K562 (cell line): Measurements from ENCODE around the gene ARHGAP10. TPM values are rescaled to one million over a fixed set of nuclear protein-coding genes. Genes with fewer than 3 reads are reported as not detected.

Experiments
- ATAC-seq: fragments of 200-7000 bp; cut with Tn5 transposase; 3 replicates; pipeline ENCODE4 v1.9.1; 2020; ENCODE audit warnings: moderate library complexity
- BruUV-seq: library from RNA; stranded (reverse); fragments of 400-500 nt; replicated peaks from 2 replicates; lab custom pipeline; 2021; lab: Mats Ljungman, UMichigan
- CTCF ChIA-PET: fragments of 300-600 bp; formaldehyde crosslinking; extraction: SDS; loops from one replicate; lab custom pipeline; 2021; ENCODE audit warnings: low intra/inter-chr PET ratio; lab: Yijun Ruan, JAX
- POLR2A ChIA-PET: fragments of 300-600, 350-650 bp; sonication (Branson Sonifier 250); formaldehyde crosslinking; extraction: SDS; loops from one replicate; lab custom pipeline; 2021; ENCODE audit warnings: antibody characterized with exemption, inconsistent platforms; lab: Yijun Ruan, JAX
- DNase-seq, 4 experiments: peaks; one replicate each; pipeline versions ENCODE4 v3.0.0 to v3.0.0-alpha.2; 2011 to 2018; ENCODE audit warnings: low spot score in 3 of 4, mixed read lengths in 3 of 4; ENCODE audit errors: extremely low read depth in 1 of 4
- FAIRE-seq: peaks from 2 replicates; lab custom pipeline; 2011; peaks lifted over from hg19 to GRCh38; lab: Jason Lieb, UNC
- H2AFZ ChIP-seq: 2 replicates; pipeline ENCODE4 v1.6.0; 2011; ENCODE audit warnings: low read depth, low read length, control low read depth, inconsistent platforms
- H3K27ac ChIP-seq: fragments of 200-600 bp; 3 replicates; pipeline ENCODE4 v1.8.0; 2011; ENCODE audit warnings: low read depth, mild to moderate bottlenecking, control low read depth, inconsistent platforms, low read length, moderate library complexity, mixed read lengths; ENCODE audit errors: extremely low read depth
- H3K27me3 ChIP-seq, 2 experiments: fragments of 300-600 bp in 1 of 2; 2 replicates in 1 of 2; 3 replicates in 1 of 2; pipeline versions ENCODE4 v1.6.0 to v1.8.0; 2011; ENCODE audit warnings: inconsistent platforms in 2 of 2, low read length in 2 of 2, mild to moderate bottlenecking in 1 of 2, mixed read lengths in 1 of 2, moderate library complexity in 1 of 2; ENCODE audit not compliant: control insufficient read depth in 2 of 2, insufficient read depth in 2 of 2
- H3K36me3 ChIP-seq: fragments of 300-600 bp; 3 replicates; pipeline ENCODE4 v1.8.0; 2011; ENCODE audit warnings: mild to moderate bottlenecking, low read length, inconsistent platforms; ENCODE audit not compliant: control insufficient read depth, insufficient read depth
- H3K4me1 ChIP-seq, 2 experiments: fragments of 200-600 bp in 1 of 2; replicated peaks in 1 of 2; 2 replicates in 1 of 2; 3 replicates in 1 of 2; pipeline versions ENCODE4 v1.5.1 to v1.8.0; 2011; ENCODE audit warnings: inconsistent platforms in 2 of 2, low read length in 2 of 2, mild to moderate bottlenecking in 1 of 2, mixed read lengths in 1 of 2, moderate library complexity in 1 of 2; ENCODE audit not compliant: control insufficient read depth in 2 of 2, insufficient read depth in 2 of 2
- H3K4me2 ChIP-seq: 2 replicates; pipeline ENCODE4 v1.6.1; 2011; ENCODE audit warnings: low read length, control low read depth, inconsistent platforms, mixed read lengths; ENCODE audit not compliant: insufficient read depth
- H3K4me3 ChIP-seq: fragments of 200-600 bp; sonication (generic), shearing (Covaris generic); 2 replicates; pipeline ENCODE4 v1.5.1; 2016; ENCODE audit warnings: control low read depth, inconsistent platforms
- H3K79me2 ChIP-seq: fragments of 200-600 bp; 3 replicates; pipeline ENCODE4 v1.8.0; 2011; ENCODE audit warnings: low read length, inconsistent platforms; ENCODE audit not compliant: control insufficient read depth, insufficient read depth
- H3K9ac ChIP-seq, 2 experiments: 2 replicates each; pipeline versions ENCODE4 v1.6.0 to v1.6.1; 2011; ENCODE audit warnings: low read depth in 2 of 2, low read length in 2 of 2, control low read depth in 1 of 2, inconsistent platforms in 1 of 2, mild to moderate bottlenecking in 1 of 2, mixed read lengths in 1 of 2; ENCODE audit not compliant: insufficient read depth in 1 of 2
- H3K9me1 ChIP-seq: one replicate; pipeline ENCODE4 v1.6.0; 2011; ENCODE audit warnings: inconsistent platforms, mild to moderate bottlenecking, low read length, moderate library complexity; ENCODE audit not compliant: control insufficient read depth, insufficient read depth
- H3K9me3 ChIP-seq: replicated peaks from 2 replicates; pipeline ENCODE4 v1.5.1; 2011; ENCODE audit warnings: low read depth, low read length, inconsistent platforms; ENCODE audit not compliant: control insufficient read depth, insufficient read depth
- H4K20me1 ChIP-seq: replicated peaks from 2 replicates; pipeline ENCODE4 v1.6.1; 2011; ENCODE audit warnings: low read length, inconsistent platforms, mixed read lengths; ENCODE audit not compliant: control insufficient read depth, insufficient read depth
- CREBBP ChIP-seq: IDR thresholded peaks from one replicate; pipeline ENCODE4 v1.6.1; 2012; ENCODE audit warnings: low read depth, mild to moderate bottlenecking, control low read depth, inconsistent platforms, low read length
- CSDE1 ChIP-seq, 2 experiments: fragments of 450-650 bp; IDR thresholded peaks; 2 replicates each; pipeline ENCODE4 v1.6.1; 2016; ENCODE audit warnings: mild to moderate bottlenecking in 1 of 2
- DPF2 ChIP-seq: fragments of 450-650 bp; IDR thresholded peaks from 2 replicates; pipeline ENCODE4 v1.6.1; 2016
- ELF1 ChIP-seq: fragments of 200-800 bp; sonication (Bioruptor generic); IDR thresholded peaks from 2 replicates; pipeline ENCODE4 v1.6.1; 2016; ENCODE audit warnings: missing genetic modification characterization, missing compliant biosample characterization
- HMGN3 ChIP-seq: IDR thresholded peaks from 2 replicates; pipeline ENCODE4 v1.6.1; 2011; ENCODE audit warnings: borderline replicate concordance, low read depth, mild to moderate bottlenecking, mixed read lengths, low read length; ENCODE audit not compliant: insufficient read length; ENCODE audit errors: extremely low read depth
- PRPF4 ChIP-seq: fragments of 200-400 bp; formaldehyde crosslinking; IDR thresholded peaks from one replicate; pipeline ENCODE4 v1.6.1; 2017; ENCODE audit warnings: low read length, low read depth, mild to moderate bottlenecking; ENCODE audit not compliant: insufficient read depth, poor library complexity, severe bottlenecking
- SMARCE1 ChIP-seq: fragments of 450-650 bp; IDR thresholded peaks from 2 replicates; pipeline ENCODE4 v1.7.1; 2016; ENCODE audit warnings: mild to moderate bottlenecking
- SNIP1 ChIP-seq: fragments of 450-650 bp; IDR thresholded peaks from 2 replicates; pipeline ENCODE4 v1.7.1; 2017; ENCODE audit warnings: low read depth, mild to moderate bottlenecking
- TBP ChIP-seq: optimal IDR thresholded peaks from 2 replicates; pipeline ENCODE3; 2011; ENCODE audit warnings: low read depth, low read length, improper control_type of control experiment
- ZBTB26 ChIP-seq: fragments of 450-650 bp; formaldehyde crosslinking; IDR thresholded peaks from 2 replicates; pipeline ENCODE4 v1.4.0; 2022; ENCODE audit warnings: missing genetic modification characterization
- ZNF274 ChIP-seq: IDR thresholded peaks from 2 replicates; pipeline ENCODE4 v1.6.1; 2011; ENCODE audit warnings: low read depth, mild to moderate bottlenecking, low read length, moderate library complexity, borderline replicate concordance
- WGBS: fragments of 100-300 bp; shearing (Covaris generic); methylation state at CpG from one replicate; pipeline ENCODE4 v1.1.6; 2016; ENCODE audit warnings: low coverage, mixed read lengths; ENCODE audit not compliant: insufficient coverage; ENCODE audit errors: missing lambda C conversion rate; 5-methylcytosine and 5-hydroxymethylcytosine counted together
- in situ Hi-C: fragments of 300-500 bp; cut with MboI; formaldehyde crosslinking; loops from 4 replicates; pipeline ENCODE4 v1.15.0; 2018; ENCODE audit warnings: inconsistent platforms, mixed read lengths
- intact Hi-C: fragments of 100-400 bp; cut with micrococcal nuclease; formaldehyde crosslinking; loops from 2 replicates; pipeline ENCODE4 v1.14.2; 2022
- polyA plus RNA-seq, 8 experiments: library from polyadenylated mRNA; depleted of rRNA in 4 of 8; stranded (reverse) in 5 of 8; unstranded in 3 of 8; fragments of >200 nt; fragmentation: Nextera tagmentation in 2 of 8; fragmentation: Illumina TruSeq in 1 of 8; extraction: Ambion mirVana in 2 of 8; extraction: Trizol in 1 of 8; gene quantifications; 2 replicates each; pipeline versions ENCODE4 v1.2.1 to v1.2.3, GENCODE V29; 2011 to 2014; ENCODE audit warnings: inconsistent platforms in 1 of 8, missing spikeins in 1 of 8
- total RNA-seq, 7 experiments: library from RNA; depleted of rRNA in 6 of 7; stranded (reverse); fragments of >200 nt in 6 of 7; fragmentation: Illumina TruSeq in 2 of 7; extraction: Trizol in 2 of 7; gene quantifications; 2 replicates each; pipeline versions ENCODE4 v1.2.1 to v1.2.3, GENCODE V29; 2011 to 2021; ENCODE audit warnings: low replicate concordance in 1 of 7
- TF ChIP-seq, protein P1 (sequence below): fragments of 450-650 bp; formaldehyde crosslinking; conservative IDR thresholded peaks from 2 replicates; pipeline ENCODE4 v1.4.0; 2022; ENCODE audit warnings: mild to moderate bottlenecking, missing genetic modification characterization

The ARHGAP10 gene
- total and polyA plus RNA-seq, 9 of the 15 experiments (the other 6 are each of a cell fraction or from before 2014, with no cell fraction given): 0.03 to 0.22 (median 0.06) TPM; not detected in 3

GRCh38 chr4:148073349-148073748, 341.5 kb downstream of the ARHGAP10 start (continued):
- TF ChIP-seq ELF1: no peak
- no peak for TF ChIP-seq SMARCE1
- TF ChIP-seq CREBBP: no peak

- Histone ChIP-seq H3K27me3 (no peaks in the 10 kb centered on the region), H3K36me3 (no peaks in the 10 kb centered on the region), H4K20me1 (no peaks in the 10 kb centered on the region), H3K4me1 (no peaks in the 10 kb centered on the region)
- ChIA-PET POLR2A (no interaction called here), CTCF (no interaction called here)
- no peak for DNase-seq
- intact Hi-C loops: no loop called here
- TF ChIP-seq ZNF274: no peak
- TF ChIP-seq ZBTB26 (CRISPR knock-in tag): no peak
- TF ChIP-seq CSDE1 (IDR thresholded peaks at IDR 0.05): no peak
- no peak for TF ChIP-seq PRPF4
- TF ChIP-seq SNIP1: no peak
- TF ChIP-seq, protein P1, sequence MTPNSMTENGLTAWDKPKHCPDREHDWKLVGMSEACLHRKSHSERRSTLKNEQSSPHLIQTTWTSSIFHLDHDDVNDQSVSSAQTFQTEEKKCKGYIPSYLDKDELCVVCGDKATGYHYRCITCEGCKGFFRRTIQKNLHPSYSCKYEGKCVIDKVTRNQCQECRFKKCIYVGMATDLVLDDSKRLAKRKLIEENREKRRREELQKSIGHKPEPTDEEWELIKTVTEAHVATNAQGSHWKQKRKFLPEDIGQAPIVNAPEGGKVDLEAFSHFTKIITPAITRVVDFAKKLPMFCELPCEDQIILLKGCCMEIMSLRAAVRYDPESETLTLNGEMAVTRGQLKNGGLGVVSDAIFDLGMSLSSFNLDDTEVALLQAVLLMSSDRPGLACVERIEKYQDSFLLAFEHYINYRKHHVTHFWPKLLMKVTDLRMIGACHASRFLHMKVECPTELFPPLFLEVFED: no peak
- TF ChIP-seq TBP: no peak
- no peak for TF ChIP-seq HMGN3
- TF ChIP-seq DPF2: no peak
- TF ChIP-seq, all 486 proteins: peak for 0
- Histone ChIP-seq H3K79me2 (no peaks in the 10 kb centered on the region), H3K4me2 (no peak overlapping the region), H3K9me3 (no peaks in the 10 kb centered on the region), H3K4me3 (no peak overlapping the region), H3K27ac (no peak overlapping the region), H3K9me1 (no peaks in the 10 kb centered on the region), H3K9ac (no peak overlapping the region), H2AFZ (no peak overlapping the region)
- ATAC-seq (no peak), FAIRE-seq (no peak)
- in situ Hi-C loops: no loop called here
- no TSS peak for BruUV-seq
- 0% methylated on average over 3 of the region's 5 CpGs for WGBS
These were observed 342.6 kb downstream of the ARHGAP10 start for GRCh38 chr4:148074462-148074861.
